GM23248 (cell line): ENCODE results near the gene ADAMTSL3.

Experiments
- EZH2 ChIP-seq: fragments of 200-600 bp; sonication (generic); IDR thresholded peaks from 2 replicates; pipeline ENCODE4 v1.6.1; 2018; ENCODE audit warnings: antibody characterized with exemption, mild to moderate bottlenecking; ENCODE audit not compliant: insufficient read depth, poor library complexity, severe bottlenecking
- EZH2phosphoT487 ChIP-seq: fragments of 200-600 bp; sonication (generic); IDR thresholded peaks from 2 replicates; pipeline ENCODE4 v1.6.1; 2018; ENCODE audit warnings: antibody characterized with exemption, moderate library complexity, mild to moderate bottlenecking, low read depth; ENCODE audit not compliant: insufficient read depth

DNA sequence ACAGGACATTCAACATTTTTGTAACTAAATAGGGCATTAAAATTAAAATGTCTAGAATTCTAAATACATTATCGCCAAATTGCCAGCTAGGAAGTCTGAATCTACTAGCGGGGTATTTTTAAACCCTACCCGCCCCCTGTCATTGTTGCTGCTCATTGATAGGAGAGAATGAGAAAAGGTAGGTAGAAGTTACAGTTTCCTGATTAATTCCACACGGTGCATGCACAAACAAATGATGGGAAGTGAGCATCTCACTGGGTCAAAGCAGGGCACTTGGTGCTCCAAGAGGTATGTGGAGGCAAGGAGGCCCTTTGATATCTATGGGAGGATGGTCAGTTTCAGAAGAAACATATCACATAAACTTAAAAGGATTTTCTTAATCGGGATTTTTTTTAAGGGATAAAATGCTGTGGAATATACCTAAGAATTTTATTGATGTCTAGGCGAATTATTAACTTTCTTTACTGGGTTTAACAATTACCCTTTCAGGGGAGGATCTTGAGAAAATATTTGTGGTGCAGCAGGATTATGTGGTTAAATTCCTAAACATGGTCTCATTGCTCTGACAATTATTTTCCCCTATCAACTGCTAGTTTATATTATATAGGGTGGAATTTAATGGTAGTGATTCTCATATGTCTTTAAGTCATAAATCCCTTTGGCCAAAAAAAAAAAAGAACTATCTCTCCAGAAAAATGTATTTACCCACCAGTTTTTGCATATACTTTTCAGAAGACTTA, 345.6 kb downstream of the ADAMTSL3 start:
- TF ChIP-seq EZH2, result no peak
- TF ChIP-seq EZH2phosphoT487, result no peak
